A549 treated with GW870086 at 1 μM for 4 hours (cell line): ENCODE measurements around the gene CEP164. TPM values are rescaled to one million over a fixed set of nuclear protein-coding genes. Genes with fewer than 3 reads are reported as not detected.

Experiments used
- total RNA-seq: library from RNA; stranded (reverse); fragments of 200-300 nt; extraction: Qiagen RNA extraction; gene quantifications from 5 replicates; pipeline ENCODE4 v1.2.3, GENCODE V29; 2022; ENCODE audit warnings: low read depth

Gene CEP164
- total RNA-seq: 12.3 to 19.4 TPM (median 17.2 TPM) in 5 replicates

DNA sequence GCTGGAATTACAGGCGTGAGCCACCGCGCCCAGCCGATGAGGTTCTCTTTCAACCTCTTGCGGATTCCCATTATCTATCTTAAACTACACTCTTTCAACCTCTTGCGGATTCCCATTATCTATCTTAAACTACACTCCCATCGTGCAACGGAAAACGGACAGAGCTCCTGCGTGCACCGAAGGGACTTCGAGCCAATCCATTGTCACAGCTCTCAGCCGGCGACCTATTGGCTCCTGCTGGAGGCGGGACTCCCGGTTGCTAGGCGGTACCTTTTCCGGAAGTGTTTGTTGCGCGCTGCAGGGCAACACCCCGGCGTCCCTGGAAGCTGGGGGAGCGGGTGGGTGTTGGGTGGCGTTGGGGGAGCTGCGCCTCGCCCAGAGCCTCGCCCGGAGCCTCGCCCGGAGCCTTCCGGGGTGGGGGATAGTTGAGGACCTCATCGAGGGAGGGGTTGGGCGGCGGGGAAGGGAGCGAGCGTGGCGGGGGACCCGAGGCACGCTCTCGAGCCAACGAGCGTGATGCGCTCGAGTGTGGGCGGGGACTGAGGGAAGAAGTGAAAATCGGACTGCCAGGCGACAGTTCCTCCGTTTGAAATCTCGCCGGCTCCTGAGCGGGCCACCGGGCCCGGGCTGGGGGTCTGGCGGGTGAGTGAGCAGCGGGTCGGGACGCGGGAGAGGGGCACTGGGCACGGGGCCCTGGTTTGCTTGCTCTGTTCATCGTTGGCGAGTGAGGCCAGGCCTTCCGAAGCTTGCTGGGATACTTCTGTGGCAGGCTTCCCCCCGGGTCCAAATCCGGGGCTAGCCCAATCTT is at the start of gene CEP164:
CEP164 (plus strand) TSS at position 288 of the 808 bp plus-strand sequence. CDS start 10,733 bp downstream, outside the sequence.

DNA sequence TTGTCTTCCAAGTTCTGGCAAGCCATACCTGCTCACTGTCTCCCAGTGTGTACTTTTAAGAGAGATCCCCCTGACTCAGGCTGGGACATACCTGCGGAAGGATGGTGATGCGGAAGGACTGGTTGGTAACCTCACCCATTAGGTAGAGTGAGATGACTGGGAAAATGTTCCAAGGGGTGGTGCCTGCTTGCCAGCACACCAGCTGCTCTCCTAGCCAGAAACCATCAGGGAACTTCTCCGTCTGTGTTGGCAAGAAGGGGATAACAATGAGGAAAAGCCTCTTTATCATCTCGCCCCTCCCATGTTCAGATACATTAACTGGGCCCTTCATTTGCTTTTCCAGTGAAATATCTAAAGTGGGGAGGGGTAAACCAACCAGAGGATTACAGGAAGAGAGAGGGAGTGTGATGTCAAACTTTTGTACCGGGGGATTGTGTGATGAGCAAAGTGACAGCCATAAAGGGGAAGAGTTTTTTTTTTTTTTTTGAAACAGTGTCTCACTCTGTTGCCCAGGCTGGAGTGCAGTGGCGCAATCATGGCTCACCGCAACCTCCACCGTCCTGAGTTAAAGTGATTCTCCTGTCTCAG is 36.8 kb upstream of the CEP164 start, which contains the start of gene BACE1-AS:
BACE1-AS (plus strand) TSS at position 538 of the 588 bp plus-strand sequence.

DNA sequence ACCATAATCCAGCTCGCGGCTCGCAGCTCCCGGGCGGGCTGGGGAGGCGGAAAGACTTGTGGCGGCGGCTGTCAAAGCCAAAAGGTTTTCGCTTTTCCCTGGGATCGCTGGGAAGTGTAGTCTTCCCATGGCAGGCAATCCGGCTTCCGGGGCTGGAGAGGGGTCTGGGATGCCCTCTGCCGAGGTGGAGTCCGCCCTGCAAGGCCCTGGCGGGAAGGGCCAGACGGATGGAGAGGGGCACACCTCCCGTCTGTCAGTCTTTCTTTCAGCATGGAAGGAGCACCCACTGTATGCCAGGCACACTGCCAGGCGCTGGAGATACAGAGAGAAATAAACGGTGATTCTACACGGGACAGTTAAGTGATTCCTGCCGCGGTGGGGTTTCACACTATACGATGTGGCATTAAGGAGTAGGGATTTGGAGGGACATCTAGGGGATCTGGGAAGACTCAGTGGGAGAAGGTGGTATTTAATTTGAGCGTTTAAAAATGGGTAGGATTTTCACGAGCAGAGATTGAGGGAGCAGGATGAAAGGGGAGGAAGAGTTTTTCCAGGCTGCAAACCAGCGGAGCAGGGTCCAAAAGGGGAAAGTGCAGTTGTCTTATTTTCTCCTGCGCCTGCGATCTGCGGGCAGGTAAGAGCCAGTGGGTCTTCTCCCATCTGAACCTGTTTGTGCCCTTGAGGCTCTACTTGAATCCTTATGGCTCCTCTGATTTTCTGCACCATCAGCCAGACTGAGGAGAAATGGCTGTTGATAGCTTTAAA is 11.3 kb upstream of the CEP164 start, which contains the start of gene BACE1:
BACE1 (minus strand) TSS at position 60 of the 765 bp plus-strand sequence. CDS start 461 bp downstream, outside the sequence.

Other genes with a start within 250 kb of the CEP164 start
- gene SIK3, start 229.4 kb upstream of the CEP164 start, total RNA-seq: 7.8 to 9.7 TPM (median 9.3 TPM) in 5 replicates
- 29.4 to 40.3 TPM (median 35.3 TPM) in 5 replicates for gene PAFAH1B2, start 183.6 kb upstream of the CEP164 start, total RNA-seq
- 4.8 to 6.5 TPM (median 5.0 TPM) in 5 replicates for gene SIDT2, start 149.1 kb upstream of the CEP164 start, total RNA-seq
- gene TAGLN, start 128.5 kb upstream of the CEP164 start, total RNA-seq: 66.8 to 139 TPM (median 107 TPM) in 5 replicates
- 13.2 to 21.5 TPM (median 16.6 TPM) in 5 replicates for gene PCSK7, start 95.8 kb upstream of the CEP164 start, total RNA-seq
- 10.7 to 13.0 TPM (median 12.3 TPM) in 5 replicates for gene RNF214, start 95.2 kb upstream of the CEP164 start, total RNA-seq
- 1.6 to 2.2 TPM (median 2.0 TPM) in 5 replicates for gene BACE1-AS, start 36.5 kb upstream of the CEP164 start, total RNA-seq
- 9.0 to 11.4 TPM (median 11.2 TPM) in 5 replicates for gene BACE1, start 11.6 kb upstream of the CEP164 start, total RNA-seq